ENCODE measurements around the gene SHC1. TPM values are rescaled to one million over a fixed set of nuclear protein-coding genes. Genes with fewer than 3 reads are reported as not detected.

SHC1 gene
- total RNA-seq, 1 donor from 2014 or later = 43.3 TPM

DNA sequence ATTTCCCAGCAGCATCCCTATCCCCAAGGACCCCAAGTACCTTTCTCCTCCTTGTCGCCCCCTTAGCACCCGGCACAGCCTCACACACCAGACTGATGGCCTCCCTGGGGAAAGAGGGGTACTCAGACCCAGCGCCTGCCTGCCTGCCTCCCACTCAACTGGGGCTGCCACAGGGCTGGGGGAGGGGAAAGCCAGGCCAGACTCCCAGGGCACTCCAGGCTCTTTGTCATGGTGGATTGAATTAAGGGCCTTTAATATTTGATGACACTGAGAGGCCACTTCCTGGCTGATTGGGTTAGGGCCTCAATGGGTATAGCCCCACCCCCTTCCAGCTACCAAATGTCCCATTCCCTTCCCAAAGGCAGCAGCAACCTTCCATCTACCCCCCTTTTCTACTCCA is 1.8 kb downstream of the SHC1 start:
- Mint-ChIP-seq H3K36me3 (ENCODE audit: insufficient read depth) (peaks cover 7% of the 10 kb centered on the region), H3K27ac (peak overlapping the region; percentile 56), H3K9me3 (ENCODE audit: low read depth) (no peaks in the 10 kb centered on the region), H3K4me3 (ENCODE audit: low read depth) (no peak overlapping the region), H3K4me1 (ENCODE audit: low read depth) (peaks cover 26% of the 10 kb centered on the region), H3K27me3 (no peaks in the 10 kb centered on the region)
- TF ChIP-seq, protein P1, sequence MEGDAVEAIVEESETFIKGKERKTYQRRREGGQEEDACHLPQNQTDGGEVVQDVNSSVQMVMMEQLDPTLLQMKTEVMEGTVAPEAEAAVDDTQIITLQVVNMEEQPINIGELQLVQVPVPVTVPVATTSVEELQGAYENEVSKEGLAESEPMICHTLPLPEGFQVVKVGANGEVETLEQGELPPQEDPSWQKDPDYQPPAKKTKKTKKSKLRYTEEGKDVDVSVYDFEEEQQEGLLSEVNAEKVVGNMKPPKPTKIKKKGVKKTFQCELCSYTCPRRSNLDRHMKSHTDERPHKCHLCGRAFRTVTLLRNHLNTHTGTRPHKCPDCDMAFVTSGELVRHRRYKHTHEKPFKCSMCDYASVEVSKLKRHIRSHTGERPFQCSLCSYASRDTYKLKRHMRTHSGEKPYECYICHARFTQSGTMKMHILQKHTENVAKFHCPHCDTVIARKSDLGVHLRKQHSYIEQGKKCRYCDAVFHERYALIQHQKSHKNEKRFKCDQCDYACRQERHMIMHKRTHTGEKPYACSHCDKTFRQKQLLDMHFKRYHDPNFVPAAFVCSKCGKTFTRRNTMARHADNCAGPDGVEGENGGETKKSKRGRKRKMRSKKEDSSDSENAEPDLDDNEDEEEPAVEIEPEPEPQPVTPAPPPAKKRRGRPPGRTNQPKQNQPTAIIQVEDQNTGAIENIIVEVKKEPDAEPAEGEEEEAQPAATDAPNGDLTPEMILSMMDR (IDR thresholded peaks at IDR 0.05; ENCODE audit: unreplicated experiment) = no peak
- no peak for DNase-seq (ENCODE audit: low spot score, unreplicated experiment)

DNA sequence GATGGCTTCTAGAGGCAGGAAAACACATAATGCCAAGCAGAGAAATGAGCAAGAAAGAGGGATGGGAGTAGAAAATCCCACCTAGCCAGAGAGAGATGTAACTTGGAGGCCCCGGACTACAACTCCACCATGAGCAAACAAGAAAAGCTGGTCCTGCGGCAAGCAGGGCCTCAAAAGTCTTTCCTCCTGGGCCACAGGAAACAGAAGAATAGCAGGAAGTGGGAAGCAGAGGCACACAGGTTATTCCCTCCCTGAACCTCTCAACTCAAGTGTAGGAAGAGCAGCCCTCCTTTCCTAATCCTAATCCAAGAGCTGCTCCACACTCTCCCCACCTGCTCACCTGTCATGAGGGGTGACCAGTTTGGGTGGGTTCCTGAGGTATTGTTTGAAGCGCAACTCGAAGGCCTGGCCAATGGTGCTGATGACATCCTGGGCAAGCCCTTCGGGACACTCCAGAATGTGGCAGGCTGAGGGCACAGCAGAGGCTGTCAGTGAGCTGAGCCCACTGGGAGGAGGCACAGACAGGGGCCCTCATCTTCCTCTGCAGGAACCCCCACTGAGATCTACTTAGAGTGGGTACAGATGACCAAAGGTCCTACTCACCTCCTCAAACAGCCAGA is 3.1 kb downstream of the SHC1 start:
- Mint-ChIP-seq H3K9me3 (ENCODE audit: low read depth) (no peaks in the 10 kb centered on the region), H3K4me3 (ENCODE audit: low read depth) (no peak overlapping the region), H3K4me1 (ENCODE audit: low read depth) (peaks cover 22% of the 10 kb centered on the region), H3K27ac (no peak overlapping the region), H3K36me3 (ENCODE audit: insufficient read depth) (peaks cover 8% of the 10 kb centered on the region), H3K27me3 (no peaks in the 10 kb centered on the region)
- DNase-seq (ENCODE audit: low spot score, unreplicated experiment) = no peak
- TF ChIP-seq, protein P1 (IDR thresholded peaks at IDR 0.05; ENCODE audit: unreplicated experiment) = no peak

DNA sequence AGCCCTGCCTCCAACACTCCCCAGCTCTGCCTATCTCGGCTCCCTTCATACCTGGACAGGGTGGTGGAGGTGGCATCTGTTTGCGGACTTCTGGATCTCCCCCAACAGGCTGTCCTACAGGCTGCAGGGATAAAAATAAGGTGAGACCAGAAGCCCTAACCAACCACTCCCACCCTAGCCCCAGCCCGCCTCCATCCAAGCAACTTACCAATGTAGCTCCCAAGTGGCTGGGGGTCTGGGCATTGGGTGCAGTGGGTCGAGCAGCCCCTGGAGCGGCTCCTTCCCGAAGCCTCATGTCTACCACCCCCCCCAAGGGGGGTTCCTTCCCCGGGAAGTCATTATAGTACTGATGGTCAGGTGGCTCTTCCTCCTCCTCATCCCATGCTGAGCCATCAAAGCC is 4.4 kb downstream of the SHC1 start:
- DNase-seq (ENCODE audit: low spot score, unreplicated experiment) = no peak

DNA sequence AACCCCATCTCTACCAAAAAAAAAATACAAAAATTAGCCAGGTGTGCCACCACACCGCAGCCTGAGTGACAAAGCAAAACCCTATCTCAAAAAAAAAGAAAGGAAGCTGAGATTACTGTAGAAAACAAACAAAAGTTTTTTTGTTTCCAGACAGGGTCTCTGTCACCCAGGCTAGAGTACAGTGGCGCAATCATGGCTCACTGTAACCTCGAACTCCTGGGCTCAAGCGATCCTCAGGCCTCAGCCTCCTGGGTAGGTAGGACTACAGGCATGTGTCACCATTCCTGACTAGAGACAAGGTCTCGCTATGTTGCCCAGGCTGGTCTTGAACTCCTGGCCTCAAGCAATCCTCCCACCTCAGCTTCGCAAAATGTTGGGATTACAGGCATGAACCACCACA is 6.2 kb downstream of the SHC1 start:
- no peak overlapping the region for H3K4me3 Mint-ChIP-seq (ENCODE audit: low read depth)
- no peaks in the 10 kb centered on the region for H3K9me3 Mint-ChIP-seq (ENCODE audit: low read depth)
- H3K27ac Mint-ChIP-seq = no peak overlapping the region
- peaks cover 8% of the 10 kb centered on the region for H3K36me3 Mint-ChIP-seq (ENCODE audit: insufficient read depth)
- no peak for DNase-seq (ENCODE audit: low spot score, unreplicated experiment)
- H3K27me3 Mint-ChIP-seq = no peaks in the 10 kb centered on the region
- TF ChIP-seq, protein P1 (IDR thresholded peaks at IDR 0.05; ENCODE audit: unreplicated experiment) = no peak
- peaks cover 15% of the 10 kb centered on the region for H3K4me1 Mint-ChIP-seq (ENCODE audit: low read depth)

More for the DNA sequence above, 4.4 kb downstream of the SHC1 start:
- H3K36me3 Mint-ChIP-seq (ENCODE audit: insufficient read depth) = peaks cover 8% of the 10 kb centered on the region
- no peaks in the 10 kb centered on the region for H3K9me3 Mint-ChIP-seq (ENCODE audit: low read depth)
- no peaks in the 10 kb centered on the region for H3K27me3 Mint-ChIP-seq
- H3K4me1 Mint-ChIP-seq (ENCODE audit: low read depth) = peaks cover 15% of the 10 kb centered on the region
- H3K4me3 Mint-ChIP-seq (ENCODE audit: low read depth) = no peak overlapping the region
- H3K27ac Mint-ChIP-seq = no peak overlapping the region
- TF ChIP-seq, protein P1 (IDR thresholded peaks at IDR 0.05; ENCODE audit: unreplicated experiment) = no peak

DNA sequence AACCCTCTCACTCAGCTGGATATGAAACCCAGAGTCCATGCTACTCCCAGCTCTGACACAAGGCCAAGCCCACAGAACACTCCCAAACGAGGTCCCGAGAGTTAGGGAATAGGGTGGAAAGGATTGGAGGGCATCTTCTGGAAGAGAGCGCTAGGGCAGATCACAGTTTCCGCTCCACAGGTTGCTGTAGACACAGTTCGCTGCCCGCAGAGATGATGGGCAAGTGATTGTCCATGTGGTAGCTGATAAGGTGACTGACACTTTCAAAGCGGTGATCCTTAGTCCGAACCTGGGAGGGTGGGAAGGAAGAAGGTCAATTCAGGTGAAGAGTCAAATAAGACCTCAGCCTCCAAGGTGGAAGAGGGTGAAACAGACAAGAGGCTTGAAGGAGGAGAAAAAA is 6.9 kb downstream of the SHC1 start:
- no peaks in the 10 kb centered on the region for H3K27me3 Mint-ChIP-seq
- H3K4me3 Mint-ChIP-seq (ENCODE audit: low read depth) = no peak overlapping the region
- H3K36me3 Mint-ChIP-seq (ENCODE audit: insufficient read depth) = peaks cover 8% of the 10 kb centered on the region
- H3K9me3 Mint-ChIP-seq (ENCODE audit: low read depth) = no peaks in the 10 kb centered on the region
- H3K27ac Mint-ChIP-seq = peak overlapping the region; percentile 91
- TF ChIP-seq, protein P1 (IDR thresholded peaks at IDR 0.05; ENCODE audit: unreplicated experiment) = no peak
- no peak for DNase-seq (ENCODE audit: low spot score, unreplicated experiment)
- H3K4me1 Mint-ChIP-seq (ENCODE audit: low read depth) = peaks cover 14% of the 10 kb centered on the region
